Left ventricle myocardium superior (tissue), 1 donor: Measurements from ENCODE around the gene NCSTN. TPM values are rescaled to one million over a fixed set of nuclear protein-coding genes. Genes with fewer than 3 reads are reported as not detected.
"Not testable (repeated sequence)": the region's sequence is repeated elsewhere in the genome, so short reads cannot be mapped to it uniquely, and the experiment has no call there.

Experiments
- ATAC-seq: fragments of 200-7000 bp; cut with Tn5 transposase; one replicate; pipeline ENCODE4 v1.9.1; 2020; ENCODE audit warnings: mild to moderate bottlenecking, moderate library complexity
- DNase-seq: peaks from one replicate; pipeline ENCODE4 v3.0.0-alpha.2; 2020
- intact Hi-C: fragments of 100-400 bp; cut with micrococcal nuclease; formaldehyde crosslinking; loops from one replicate; pipeline ENCODE4 v1.11.0; 2022
- total RNA-seq: library from RNA; stranded (reverse); fragmentation: NEBNext Ultra II Directional; extraction: Animal tissue kit (Norgen Biotek cat#: 25700); gene quantifications from one replicate; pipeline ENCODE4 v1.2.1, GENCODE V29; 2021
- donor health status: DM: no; HTN: yes; CAD: no; lungs with severe emphysema.

Gene NCSTN
- total RNA-seq, 1 donor from 2014 or later: 60.7 TPM

DNA sequence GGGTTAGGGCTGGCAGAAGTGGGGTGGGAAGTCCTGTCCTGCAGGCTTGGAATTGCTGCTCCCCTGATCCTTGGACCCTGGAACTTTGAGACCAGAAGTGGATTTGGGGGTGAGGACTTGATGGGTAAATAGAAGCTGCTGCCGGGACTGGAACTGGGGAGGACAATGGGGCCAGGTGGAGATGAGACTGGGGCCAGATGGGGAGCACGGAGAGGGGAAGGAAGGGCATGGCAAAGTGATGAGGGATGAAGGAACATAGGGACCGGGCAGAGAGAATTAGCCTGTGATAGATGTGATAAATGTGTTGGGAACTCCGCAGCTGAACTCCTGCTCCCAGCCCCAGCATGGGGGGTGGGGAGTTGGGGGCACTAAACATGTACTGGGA is 24.3 kb downstream of the NCSTN start:
- DNase-seq: no peak
- no peak for ATAC-seq

DNA sequence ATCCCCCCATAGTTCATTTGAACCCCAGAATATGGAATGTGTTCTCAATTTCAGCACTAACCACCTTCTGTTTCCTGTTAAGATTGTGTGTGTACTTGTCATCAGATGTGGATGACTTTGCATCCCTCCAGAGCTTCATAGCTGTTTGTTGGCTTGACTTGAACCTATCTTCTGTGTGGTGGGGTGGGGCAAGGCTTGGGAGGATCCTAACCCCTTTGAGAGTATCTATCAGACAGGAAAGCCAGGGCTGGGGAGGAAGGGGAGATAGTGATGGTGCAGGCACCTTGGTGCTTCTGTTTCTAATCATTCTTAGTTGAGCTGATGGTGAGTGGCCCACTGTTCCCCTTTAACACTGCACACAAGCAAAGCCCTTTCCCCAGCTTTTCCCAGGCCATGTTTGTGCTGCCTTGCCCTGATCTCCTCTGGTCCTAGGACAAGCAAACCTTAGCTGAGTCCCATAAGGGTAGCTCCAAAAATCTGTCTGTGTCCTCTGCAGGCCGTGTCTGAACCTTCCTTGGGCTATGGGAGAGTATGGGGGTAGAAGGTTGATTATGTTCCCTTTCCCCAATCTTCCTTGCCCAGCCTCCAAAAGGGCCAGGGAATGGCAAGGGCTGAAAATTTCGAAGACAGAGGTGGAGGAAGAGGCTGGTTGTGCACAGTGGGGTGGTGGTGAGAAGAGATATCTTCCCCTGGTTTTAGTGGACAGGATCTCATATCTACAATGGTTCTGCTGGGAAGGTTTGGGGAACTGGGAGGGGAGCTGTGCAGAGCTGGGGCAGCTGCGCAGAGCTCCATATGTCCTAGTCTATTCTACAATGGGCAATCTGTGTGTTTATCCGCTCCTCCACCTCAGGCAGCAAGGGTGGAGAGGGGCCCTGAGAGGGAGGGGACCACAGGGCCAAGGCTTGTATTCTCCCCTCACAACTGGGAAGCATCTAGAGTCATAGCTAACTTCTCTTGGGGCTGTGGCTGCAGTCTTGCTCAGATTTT is 25.0 kb downstream of the NCSTN start:
- intact Hi-C loops: no loop called here
- DNase-seq: no peak
- ATAC-seq: no peak

More for the DNA sequence above, 24.3 kb downstream of the NCSTN start:
- intact Hi-C loops: no loop called here

DNA sequence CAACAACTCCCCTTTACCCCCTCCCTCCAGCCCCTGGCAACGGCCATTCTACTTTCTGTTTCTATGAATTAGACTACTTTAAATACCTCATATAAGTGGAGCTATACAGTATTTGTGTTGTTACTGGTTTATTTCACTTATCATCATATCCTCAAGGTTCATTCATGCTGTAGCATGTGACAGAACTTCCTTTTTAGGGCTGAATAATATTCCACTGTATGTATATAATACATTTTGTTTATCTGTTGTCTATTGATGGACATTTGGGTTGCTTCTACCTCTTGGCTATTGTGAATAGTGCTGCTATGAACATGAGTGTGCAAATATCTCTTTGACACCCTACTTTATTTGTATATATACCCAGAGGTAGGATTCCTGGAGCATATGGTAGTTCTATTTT is 25.9 kb downstream of the NCSTN start:
- intact Hi-C loops: no loop called here
- ATAC-seq (no peak), DNase-seq (no peak)

DNA sequence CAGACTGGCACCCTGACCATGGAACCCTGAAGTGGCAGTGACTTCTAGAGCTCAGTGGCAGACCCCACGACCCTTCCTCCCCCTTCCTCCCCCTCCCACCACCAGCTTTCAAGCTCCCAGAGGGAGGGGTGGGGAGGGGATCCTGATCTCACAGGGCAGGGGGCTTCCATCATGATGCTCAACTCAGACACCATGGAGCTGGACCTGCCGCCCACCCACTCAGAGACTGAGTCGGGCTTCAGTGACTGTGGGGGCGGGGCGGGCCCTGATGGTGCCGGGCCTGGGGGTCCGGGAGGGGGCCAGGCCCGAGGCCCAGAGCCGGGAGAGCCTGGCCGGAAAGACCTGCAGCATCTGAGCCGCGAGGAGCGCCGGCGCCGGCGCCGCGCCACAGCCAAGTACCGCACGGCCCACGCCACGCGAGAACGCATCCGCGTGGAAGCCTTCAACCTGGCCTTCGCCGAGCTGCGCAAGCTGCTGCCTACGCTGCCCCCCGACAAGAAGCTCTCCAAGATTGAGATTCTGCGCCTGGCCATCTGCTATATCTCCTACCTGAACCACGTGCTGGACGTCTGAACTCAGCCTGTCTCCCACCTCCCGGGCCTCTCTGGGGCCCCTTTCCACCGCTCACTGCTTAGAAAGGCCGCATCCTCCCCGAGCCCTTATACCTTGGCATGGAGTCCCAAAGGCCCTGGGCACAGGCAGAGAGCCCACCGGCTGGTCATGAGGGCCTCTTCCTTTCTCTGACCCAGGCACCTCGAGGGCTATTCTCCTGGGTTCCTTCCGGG is 27.6 kb downstream of the NCSTN start:
- DNase-seq: no peak
- intact Hi-C loops: no loop called here
- ATAC-seq: no peak

DNA sequence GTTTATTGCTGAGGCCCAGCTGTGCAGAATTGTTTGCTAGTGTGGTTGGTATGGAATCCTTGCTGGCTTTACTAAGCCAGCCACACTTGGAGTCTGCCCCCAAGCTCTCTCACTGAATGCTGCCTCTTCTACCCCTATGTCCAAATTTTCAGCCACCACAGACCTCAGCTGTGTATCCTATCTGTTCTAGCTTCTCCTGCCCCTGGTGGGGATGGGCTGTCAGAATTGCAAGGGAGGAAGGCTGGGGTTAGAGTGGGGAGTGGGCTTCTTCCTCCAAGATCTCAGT is 28.1 kb downstream of the NCSTN start:
- intact Hi-C loops: no loop called here
- DNase-seq (no peak), ATAC-seq (no peak)

DNA sequence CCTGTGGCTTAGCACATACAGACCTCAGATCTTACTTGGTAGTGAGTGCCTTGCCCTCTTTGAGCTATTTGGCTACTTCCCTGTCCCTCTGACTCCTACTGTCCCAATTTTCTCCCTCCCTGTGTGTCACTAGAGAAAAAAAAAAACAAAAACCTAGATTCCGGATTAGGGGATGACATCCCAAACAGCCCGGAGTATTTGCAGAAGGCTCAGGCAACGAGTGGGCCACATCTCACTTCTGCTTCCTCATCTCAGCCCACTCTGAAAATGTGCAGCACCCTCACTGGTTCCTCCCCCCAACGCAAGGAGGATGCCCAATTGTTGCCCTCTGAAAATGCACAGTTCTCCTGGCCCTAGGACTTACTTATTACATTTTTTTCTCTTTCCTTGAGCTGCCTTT is 28.6 kb downstream of the NCSTN start:
- intact Hi-C loops: no loop called here
- no peak for ATAC-seq
- DNase-seq: no peak

DNA sequence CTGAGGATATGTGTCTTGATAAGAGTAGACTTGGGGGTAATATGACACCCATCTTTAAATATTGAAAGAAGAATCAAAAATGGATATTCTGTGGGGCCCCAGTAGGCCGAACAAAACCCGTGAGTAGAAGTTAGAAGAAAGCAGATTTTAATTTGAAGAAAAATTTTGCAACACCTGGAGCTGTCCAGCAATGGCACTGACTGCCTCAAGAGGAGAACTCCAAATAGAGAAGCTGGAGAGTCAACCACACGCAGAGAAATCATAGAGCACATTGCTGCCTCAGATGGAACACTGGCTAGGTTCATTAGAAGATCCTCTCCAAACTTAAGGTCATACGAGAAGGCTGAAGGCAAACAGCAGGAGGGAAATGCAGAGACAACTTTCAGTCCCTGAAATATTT is 30.5 kb downstream of the NCSTN start:
- intact Hi-C loops: no loop called here
- DNase-seq (no peak), ATAC-seq (no peak)

DNA sequence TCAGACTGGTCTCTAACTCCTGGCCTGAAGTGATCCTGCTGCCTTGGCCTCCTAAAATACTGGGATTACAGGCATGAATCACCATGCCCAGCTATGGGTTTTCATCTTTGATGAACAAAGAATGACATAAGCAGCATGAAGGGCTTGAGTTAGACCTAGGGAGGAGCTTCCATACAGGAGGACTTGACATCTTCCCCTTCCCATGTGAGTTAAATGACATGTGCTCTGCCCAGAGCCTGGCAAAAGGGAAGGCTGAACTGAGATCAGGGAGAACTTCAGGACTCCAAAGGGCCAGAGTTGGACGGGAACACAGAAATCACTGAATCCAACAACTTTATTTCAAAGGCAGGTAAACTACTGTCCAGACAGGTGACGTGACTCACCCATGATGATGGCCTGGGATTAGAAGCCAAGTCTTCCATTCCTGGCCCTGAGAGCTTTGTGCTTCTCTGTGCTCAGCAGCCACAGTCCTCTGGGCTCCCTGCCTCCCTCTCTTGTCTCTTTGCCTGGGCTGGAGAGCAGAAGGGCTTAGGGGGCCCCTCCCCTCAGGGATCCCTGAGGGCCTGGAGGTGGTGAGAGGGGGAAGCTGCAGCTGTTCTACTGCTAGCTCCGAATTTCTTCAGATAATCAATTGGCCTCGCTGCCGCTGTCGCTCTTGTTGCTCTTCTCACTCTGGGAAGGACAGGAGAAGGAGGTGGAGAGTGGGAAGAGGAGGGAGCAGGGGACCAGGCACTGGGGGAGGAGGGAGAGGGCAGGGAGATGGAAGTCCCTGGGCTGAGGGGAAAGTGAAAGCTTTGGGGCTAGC is 31.3 kb downstream of the NCSTN start:
- ATAC-seq: peak; percentile 57
- intact Hi-C loops: no loop called here
- peak; percentile 47 for DNase-seq

DNA sequence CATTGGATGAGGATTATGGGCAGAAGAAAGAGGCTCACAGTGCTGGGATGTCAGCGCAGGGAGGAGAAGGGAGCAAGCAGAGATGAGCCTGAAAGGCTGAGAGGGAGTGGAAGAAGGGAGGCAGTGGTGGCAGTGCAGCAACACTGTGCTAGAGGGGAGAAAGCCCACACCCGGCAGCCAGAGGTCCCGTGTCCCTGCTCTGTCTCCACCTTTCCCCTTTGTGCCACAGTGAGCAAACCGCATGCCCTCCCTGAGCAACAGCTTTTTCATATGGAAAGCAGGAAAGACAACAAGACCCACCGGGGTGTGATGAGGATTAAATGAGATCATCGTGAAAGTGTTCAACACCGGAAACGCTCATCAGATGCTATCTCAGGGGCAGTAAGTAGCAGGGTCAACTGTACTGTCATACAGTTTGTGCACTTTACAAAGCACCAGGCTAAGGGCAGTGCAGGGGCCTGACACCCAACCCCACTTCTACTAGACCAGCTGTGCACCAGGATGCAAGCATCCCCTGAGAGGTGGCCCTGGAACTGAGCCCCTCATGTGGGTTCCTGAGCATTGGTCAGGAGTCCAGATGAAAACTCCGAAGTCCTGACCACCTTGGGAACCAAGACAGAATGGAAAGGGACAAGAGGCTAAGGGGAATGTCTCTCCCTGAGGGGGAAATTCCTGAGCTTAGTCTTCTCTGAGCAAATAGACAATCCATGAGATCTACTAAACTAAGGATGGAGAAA is 32.8 kb downstream of the NCSTN start:
- DNase-seq: no peak
- ATAC-seq: peak; percentile 40
- intact Hi-C loops: no loop called here

DNA sequence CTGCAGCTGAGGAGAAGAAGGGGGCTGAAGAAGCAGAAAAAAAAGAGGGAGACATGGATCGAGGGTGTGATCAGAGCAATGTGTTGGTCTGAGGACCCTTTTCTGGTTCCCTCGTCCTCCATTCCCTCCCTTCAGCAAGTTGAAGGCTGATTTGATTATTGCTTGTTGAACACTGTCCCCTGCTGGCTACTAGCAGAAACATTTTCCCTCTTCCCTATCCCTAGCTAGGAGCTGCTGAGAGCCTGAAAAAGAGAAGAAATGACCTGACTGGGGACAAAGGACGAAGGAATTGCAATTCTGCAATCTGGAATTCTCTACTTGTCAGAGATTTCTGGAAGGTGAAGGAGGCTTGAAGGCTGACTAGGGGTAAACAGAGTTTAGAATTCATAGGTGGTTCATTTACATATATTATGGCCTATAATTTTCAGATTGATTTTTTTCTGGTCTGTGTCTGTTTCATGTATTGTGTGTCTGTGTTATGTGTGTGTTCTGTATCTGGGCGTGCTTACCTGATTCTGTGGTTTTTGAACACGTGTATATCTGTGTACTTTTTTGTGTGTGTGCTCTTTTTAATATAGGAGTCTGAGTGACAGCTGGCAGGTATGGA is 33.4 kb downstream of the NCSTN start:
- no peak for DNase-seq
- intact Hi-C loops: no loop called here
- peak; percentile 85 for ATAC-seq

DNA sequence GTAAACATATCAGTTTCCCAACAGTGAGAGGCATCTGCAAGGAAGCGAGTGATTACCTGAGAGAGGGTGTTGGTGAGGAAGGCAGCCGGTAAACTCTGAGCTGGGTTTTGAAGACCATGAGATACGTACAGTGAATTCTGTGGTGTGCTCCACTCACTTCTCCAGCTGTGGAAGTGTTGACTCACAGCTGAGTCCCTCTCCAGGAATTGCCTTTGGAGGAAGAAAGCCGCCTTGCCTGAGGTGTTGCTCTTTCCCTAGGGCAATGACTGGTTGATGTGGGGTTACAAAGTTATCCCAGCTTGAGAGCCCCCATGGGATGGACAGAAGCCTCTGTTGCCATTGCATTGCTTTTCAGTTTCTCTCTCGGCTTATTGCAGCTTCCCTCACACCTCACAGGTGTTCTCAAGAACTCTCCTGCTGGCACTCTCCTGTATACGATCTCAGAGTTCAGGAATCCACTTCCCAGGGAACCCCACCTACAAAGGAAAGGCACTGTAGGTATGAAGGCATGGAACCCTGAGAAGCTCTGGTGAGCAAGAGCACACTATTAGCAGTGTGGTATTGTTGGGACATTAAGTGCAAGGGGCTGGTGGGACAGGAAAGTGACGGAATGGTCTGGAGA is 34.5 kb downstream of the NCSTN start:
- intact Hi-C loops: no loop called here
- DNase-seq: no peak
- no peak for ATAC-seq

DNA sequence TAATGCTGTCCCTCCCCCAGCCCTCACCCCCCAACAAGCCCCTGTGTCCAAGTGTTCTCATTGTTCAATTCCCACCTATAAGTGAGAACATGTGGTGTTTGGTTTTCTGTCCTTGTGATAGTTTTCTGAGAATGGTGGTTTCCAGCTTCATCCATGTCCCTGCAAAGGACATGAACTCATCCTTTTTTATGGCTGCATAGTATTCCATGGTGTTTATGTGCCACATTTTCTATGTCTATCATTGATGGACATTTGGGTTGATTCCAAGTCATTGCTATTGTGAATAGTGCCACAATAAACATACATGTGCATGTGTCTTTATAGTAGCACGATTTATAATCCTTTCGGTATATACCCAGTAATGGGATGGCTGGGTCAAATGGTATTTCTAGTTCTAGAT is 41.6 kb downstream of the NCSTN start:
- ATAC-seq, intact Hi-C loops, DNase-seq: not testable (repeated sequence)

DNA sequence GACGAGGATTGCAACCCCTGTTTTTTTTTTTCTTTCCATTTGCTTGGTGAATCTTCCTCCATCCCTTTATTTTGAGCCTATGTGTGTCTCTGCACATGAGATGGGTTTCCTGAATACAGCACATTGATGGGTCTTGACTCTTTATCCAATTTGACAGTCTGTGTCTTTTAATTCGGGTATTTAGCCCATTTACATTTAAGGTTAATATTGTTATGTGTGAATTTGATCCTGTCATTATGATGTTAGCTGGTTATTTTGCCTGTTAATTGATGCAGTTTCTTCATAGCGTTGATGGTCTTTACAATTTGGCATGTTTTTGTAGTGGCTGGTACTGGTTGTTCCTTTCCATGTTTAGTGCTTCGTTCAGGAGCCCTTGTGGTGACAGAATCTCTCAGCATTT is 45.2 kb downstream of the NCSTN start:
- intact Hi-C loops, DNase-seq, ATAC-seq: not testable (repeated sequence)

DNA sequence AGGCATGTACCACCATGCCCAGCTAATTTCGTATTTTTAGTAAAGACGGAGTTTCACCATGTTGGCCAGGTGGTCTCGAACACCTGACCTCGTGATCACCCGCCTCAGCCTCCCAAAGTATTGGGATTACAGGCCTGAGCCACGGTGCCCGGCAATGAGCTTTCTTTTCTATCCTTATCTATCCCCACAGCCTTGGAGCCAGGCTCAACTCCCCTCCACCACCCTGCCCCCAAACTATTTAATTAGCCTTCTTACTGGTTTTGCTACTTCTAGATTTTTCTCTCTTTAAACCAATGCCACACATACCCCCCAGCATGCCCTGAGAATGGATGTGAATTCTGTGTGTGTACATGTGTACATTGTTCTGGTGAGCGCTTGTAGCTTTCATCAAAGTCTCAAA is 51.5 kb downstream of the NCSTN start:
- no peak for DNase-seq
- intact Hi-C loops: no loop called here
- ATAC-seq: no peak

DNA sequence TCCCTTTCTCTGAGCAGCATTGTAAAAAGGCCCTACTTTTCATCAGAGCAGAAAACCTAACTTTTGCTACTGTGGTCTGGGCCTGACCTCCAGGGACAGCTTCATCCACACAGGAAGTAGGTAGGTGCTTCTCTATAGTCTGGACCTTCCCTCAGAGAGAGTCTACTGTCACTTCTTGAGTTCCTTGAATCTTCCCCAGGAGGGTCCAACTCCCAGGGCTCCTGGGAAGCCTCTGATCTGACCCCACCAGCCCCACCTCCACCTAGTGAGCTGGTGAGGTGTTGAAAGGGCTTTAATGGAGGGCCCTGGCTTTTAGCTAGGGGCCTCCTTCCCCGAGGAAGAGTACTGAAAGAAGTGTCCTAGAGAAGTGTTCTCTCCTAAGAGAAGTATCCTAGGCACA is 54.5 kb downstream of the NCSTN start:
- ATAC-seq (no peak), DNase-seq (no peak)
- intact Hi-C loops: no loop called here

DNA sequence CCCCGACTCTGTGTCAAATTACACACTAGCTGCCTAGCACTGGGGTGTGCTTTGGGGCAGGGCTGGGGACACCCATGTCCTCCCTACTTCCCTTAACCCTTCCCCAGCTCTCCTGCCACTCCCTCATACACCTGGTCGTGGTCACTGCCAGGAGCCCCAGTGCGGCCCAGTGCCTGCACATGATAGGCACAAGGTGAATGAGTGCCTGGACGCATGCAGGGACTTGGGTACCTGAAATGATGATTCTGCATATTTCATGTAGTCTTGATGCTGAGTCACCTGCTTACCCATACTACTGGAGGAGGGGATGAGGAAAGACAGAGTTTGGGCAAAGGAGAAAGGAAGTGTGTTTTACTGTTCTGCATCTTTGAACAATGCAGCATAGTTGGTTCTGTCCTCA is 55.6 kb downstream of the NCSTN start:
- ATAC-seq (no peak), DNase-seq (no peak)
- intact Hi-C loops: no loop called here

DNA sequence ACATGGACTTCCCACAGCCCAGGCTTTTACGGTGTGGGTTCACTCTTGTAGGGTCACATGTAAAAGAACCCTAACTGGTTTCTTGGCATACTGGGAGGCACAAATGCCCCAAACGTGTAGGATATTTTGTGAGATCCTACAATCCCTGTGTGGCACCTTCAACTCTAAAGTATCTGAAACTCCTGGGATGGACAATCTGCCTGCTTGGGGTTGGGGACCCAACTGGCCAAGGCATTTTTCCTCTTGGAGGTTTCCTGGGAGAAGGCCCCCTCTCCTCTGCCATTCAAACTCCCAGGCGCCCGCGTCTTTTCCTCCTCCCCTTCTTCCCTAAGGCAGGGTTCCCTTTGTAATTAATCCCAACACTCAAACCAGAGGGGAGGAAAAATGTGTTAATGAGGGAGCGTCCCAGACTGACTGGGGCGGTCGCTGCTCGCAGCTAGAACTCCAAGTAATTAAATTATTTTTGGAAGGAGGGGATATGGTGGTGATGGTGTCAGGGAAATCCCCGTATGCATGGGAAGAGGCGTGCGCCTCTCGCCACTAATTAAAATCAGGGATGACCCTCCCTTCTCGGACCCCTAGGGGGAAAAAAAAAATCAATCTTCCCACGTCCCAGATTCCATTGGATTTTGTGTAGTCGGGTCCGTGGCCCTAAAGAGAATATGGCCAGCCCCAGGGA is 56.5 kb downstream of the NCSTN start:
- ATAC-seq: peak; percentile 6
- no peak for DNase-seq
- intact Hi-C loops: no loop called here

DNA sequence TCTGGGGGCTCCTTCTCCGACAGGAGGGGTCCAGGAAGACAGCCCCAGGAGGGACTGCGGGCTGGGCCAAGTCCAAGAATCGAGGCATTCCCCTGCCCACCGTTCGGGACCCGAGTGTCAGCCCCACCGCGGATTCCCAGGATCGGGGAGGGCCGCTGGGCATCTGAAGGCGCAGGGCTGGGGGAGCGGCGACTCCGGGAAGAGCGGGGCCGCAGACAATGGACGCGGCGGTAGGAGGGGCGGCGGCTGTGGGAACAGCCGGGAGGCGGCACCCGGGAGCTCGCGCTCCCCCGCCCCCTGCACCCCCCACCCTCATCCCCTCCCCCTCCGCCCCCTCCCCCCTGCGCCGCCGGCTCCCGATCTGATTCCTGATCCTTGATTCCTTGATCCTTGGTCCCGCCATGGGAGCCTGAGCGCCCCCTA is 57.1 kb downstream of the NCSTN start, which contains the start of gene VANGL2:
Gene VANGL2 (plus strand): TSS at position 342 of the 423 bp plus-strand sequence. CDS start 15,274 bp downstream, outside the sequence.
- intact Hi-C loops: no loop called here
- ATAC-seq (peak; percentile 88), DNase-seq (peak; percentile 90)
